Cortex of kidney (tissue), 1 donor: ENCODE measurements around the gene CORO6.

ENCODE experiments used
- DNase-seq: peaks from one replicate; lab custom pipeline; 2025; lab: John Stamatoyannopoulos, UW

CORO6 gene

DNA sequence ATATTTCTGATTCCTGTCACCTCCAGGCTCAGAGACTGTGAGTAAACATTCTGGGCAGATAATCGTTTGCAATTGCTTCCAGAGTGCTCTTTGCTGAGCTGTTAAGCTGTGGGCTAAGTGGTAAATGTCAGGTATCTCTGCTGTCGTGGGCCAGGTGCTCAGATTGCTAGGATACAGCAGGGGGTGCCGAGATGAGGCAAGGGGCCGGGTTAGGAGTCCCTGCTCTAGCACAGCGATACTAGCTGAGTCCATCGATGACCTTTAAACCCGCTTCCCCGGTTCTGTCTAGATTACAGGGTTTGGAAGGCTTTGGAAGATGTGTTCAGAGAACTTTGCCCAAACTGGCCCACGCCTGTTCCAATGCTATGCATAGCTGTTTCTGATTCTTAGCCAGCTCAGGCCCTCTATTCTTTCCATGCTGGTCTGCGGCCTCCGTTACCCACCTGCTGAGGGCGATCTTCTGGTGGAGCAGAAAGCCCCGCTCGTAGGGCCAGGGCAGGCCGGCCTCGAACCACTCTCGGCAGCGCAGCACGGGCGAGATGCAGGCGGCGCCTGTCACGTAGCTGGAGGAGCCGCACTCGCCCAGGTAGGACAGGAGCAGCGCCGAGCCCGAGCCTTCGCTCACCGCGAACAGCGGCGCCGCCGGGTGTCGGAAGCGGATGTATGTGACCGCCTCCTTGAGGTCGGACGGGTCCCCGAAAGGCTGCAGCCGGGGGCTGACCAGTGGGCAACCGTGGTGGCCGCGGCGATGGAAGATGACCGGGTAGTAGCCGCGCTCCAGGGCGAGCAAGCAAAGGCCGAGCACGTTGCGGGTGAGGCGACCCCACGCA lies 56.9 kb downstream of the CORO6 start:
- no peak for DNase-seq
